GM12801 (cell line): ENCODE results near the gene GNB3.

Experiments
- TF ChIP-seq, protein P1 (sequence below): IDR thresholded peaks from one replicate; pipeline ENCODE4 v1.5.1; 2011; ENCODE audit warnings: control low read depth; ENCODE audit not compliant: insufficient read length; ENCODE audit errors: extremely low read depth

The GNB3 gene

GRCh38 chr12:6842075-6842474 is 1.4 kb downstream of the GNB3 start:
- TF ChIP-seq, protein P1, sequence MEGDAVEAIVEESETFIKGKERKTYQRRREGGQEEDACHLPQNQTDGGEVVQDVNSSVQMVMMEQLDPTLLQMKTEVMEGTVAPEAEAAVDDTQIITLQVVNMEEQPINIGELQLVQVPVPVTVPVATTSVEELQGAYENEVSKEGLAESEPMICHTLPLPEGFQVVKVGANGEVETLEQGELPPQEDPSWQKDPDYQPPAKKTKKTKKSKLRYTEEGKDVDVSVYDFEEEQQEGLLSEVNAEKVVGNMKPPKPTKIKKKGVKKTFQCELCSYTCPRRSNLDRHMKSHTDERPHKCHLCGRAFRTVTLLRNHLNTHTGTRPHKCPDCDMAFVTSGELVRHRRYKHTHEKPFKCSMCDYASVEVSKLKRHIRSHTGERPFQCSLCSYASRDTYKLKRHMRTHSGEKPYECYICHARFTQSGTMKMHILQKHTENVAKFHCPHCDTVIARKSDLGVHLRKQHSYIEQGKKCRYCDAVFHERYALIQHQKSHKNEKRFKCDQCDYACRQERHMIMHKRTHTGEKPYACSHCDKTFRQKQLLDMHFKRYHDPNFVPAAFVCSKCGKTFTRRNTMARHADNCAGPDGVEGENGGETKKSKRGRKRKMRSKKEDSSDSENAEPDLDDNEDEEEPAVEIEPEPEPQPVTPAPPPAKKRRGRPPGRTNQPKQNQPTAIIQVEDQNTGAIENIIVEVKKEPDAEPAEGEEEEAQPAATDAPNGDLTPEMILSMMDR, result no peak

- TF ChIP-seq, protein P1, result no peak
These were observed 2.6 kb downstream of the GNB3 start for GRCh38 chr12:6843118-6843902.

- TF ChIP-seq, protein P1, result no peak
These were observed 4.7 kb downstream of the GNB3 start for GRCh38 chr12:6845395-6845794.

DNA sequence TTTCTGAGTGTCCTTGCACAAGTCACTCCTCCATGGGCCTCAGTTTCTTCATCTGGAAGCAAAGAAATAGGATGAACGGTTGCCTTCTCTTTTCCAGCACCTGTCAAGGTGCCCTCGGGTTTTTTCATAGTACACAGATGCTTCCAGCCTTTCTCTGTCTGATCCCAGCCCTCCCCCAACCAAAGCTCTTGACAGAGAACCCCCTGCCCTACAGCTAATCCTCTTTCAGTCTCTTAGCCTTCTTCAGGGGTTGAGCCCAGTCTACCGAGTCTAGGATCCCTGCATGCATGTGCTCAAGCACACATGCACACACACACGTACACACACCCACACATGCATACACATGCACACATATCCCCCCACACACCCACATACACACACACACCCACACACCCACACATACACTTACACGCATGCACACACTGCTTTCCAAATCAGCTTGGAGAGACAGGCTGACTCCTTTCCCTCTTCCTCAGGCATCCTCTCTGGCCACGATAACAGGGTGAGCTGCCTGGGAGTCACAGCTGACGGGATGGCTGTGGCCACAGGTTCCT is 5.7 kb downstream of the GNB3 start:
- TF ChIP-seq, protein P1, result no peak

- TF ChIP-seq, protein P1, result no peak
These were observed 7.0 kb downstream of the GNB3 start for GRCh38 chr12:6847676-6848075.

DNA sequence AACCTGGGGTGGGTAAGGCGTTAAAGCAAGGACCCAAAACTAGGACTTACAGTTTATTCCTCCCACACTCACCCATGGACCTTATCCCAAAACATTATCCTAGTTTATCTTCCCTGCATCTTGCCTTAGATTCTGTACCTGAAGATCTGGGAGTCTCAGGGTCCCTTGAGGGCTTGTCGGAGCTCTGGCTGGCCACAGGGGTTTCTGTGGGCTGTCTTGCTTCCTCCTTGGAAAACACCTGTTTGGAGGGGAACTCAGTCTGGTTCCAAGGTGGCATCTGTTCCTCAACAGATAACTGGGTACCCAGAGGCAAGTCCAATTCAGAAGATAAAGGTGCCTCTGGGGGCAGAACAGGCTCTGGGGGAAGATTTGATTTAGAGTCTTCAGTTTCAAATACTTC is 8.7 kb downstream of the GNB3 start:
- TF ChIP-seq, protein P1, result no peak

DNA sequence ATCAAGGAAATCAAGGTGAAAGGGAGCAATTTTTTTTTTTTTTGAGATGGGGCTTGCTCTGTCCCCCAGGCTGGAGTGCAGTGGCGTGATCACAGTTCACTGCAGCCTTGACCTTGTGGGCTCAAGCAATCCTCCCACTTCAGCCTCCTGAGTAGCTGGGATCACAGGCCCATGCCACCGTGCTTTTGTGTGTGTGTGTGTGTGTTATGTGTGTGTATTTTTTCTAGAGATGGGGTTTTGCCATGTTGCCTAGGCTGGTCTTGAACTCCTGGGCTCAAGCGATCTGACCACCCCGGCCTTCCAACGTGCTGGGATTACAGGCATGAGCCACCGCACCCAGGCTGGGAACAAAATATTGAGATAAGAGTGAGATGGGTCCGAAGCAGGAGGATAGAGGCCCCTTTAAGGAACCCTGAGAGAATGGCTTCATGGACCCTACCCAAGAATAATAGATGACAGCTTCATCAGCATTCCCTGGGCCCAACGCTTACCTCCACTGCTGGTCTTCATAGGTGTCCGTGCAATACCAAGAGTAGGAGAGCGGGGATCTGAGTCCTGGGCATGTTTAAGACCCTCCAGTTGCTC is 9.3 kb downstream of the GNB3 start:
- TF ChIP-seq, protein P1, result no peak
